Measurements from ENCODE around the gene ATP11A. TPM values are rescaled to one million over a fixed set of nuclear protein-coding genes. Genes with fewer than 3 reads are reported as not detected.
A peak's percentile ranks its signal among the peaks of the same experiment; 100 is the strongest.

The ATP11A gene
- total and polyA plus RNA-seq, 2 experiments from 2014 or later, result 28.7 to 30.8 TPM

- peaks cover 9% of the 10 kb centered on the region for H3K4me1 ChIP-seq (ENCODE audit: insufficient read depth)
- no peaks in the 10 kb centered on the region for H3K9me3 ChIP-seq (ENCODE audit: low read depth)
- H2AFZ ChIP-seq, result no peak overlapping the region
- H3K79me2 ChIP-seq, result no peaks in the 10 kb centered on the region
- H3K9me2 ChIP-seq (replicated peaks; ENCODE audit: insufficient read depth), result no peaks in the 10 kb centered on the region
- DNase-seq (ENCODE audit: low spot score), result no peak
- H3K36me3 ChIP-seq (replicated peaks; ENCODE audit: insufficient read depth, low read depth), result no peaks in the 10 kb centered on the region
- H3K4me3 ChIP-seq, result no peak overlapping the region
- H3K27ac ChIP-seq, result peak overlapping the region; percentile 70
- H4K20me1 ChIP-seq (ENCODE audit: insufficient read depth, poor library complexity, severe bottlenecking), result no peaks in the 10 kb centered on the region
- H3K27me3 ChIP-seq, result no peaks in the 10 kb centered on the region
- TF ChIP-seq CTCF (IDR thresholded peaks at IDR 0.05; ENCODE audit: poor library complexity) (no peak), EZH2 (IDR thresholded peaks at IDR 0.05; ENCODE audit: borderline replicate concordance) (no peak), EZH2phosphoT487 (IDR thresholded peaks at IDR 0.05; ENCODE audit: low read depth, severe bottlenecking, unreplicated experiment) (no peak)
- peak overlapping the region; percentile 47 for H3K4me2 ChIP-seq
- 87% methylated on average over 5 of the region's 5 CpGs for WGBS (ENCODE audit: low lambda C conversion rate, missing lambda C conversion rate)
These were observed 215.8 kb downstream of the ATP11A start for GRCh38 chr13:112905619-112905989.

GRCh38 chr13:112905990-112906641 lies 216.3 kb downstream of the ATP11A start:
- 48% methylated on average over 20 of the region's 20 CpGs for WGBS (ENCODE audit: low lambda C conversion rate, missing lambda C conversion rate)
- no peak for TF ChIP-seq CTCF (IDR thresholded peaks at IDR 0.05; ENCODE audit: poor library complexity)
- TF ChIP-seq EZH2phosphoT487 (IDR thresholded peaks at IDR 0.05; ENCODE audit: low read depth, severe bottlenecking, unreplicated experiment), result no peak
- no peak overlapping the region for H2AFZ ChIP-seq
- peak overlapping the region; percentile 47 for H3K4me2 ChIP-seq
- no peaks in the 10 kb centered on the region for H3K9me2 ChIP-seq (replicated peaks; ENCODE audit: insufficient read depth)
- peak; percentile 67 for DNase-seq (ENCODE audit: low spot score)
- H4K20me1 ChIP-seq (ENCODE audit: insufficient read depth, poor library complexity, severe bottlenecking), result no peaks in the 10 kb centered on the region
- no peaks in the 10 kb centered on the region for H3K36me3 ChIP-seq (replicated peaks; ENCODE audit: insufficient read depth, low read depth)
- H3K27ac ChIP-seq, result peak overlapping the region; percentile 70
- H3K79me2 ChIP-seq, result no peaks in the 10 kb centered on the region
- H3K4me3 ChIP-seq, result no peak overlapping the region
- H3K9me3 ChIP-seq (ENCODE audit: low read depth), result no peaks in the 10 kb centered on the region
- H3K4me1 ChIP-seq (ENCODE audit: insufficient read depth), result peaks cover 9% of the 10 kb centered on the region
- H3K27me3 ChIP-seq, result no peaks in the 10 kb centered on the region

- TF ChIP-seq CTCF (IDR thresholded peaks at IDR 0.05; ENCODE audit: poor library complexity), result no peak
- TF ChIP-seq EZH2phosphoT487 (IDR thresholded peaks at IDR 0.05; ENCODE audit: low read depth, severe bottlenecking, unreplicated experiment), result no peak
- no peak for TF ChIP-seq EZH2 (IDR thresholded peaks at IDR 0.05; ENCODE audit: borderline replicate concordance)
- 93% methylated on average over 8 of the region's 8 CpGs for WGBS (ENCODE audit: low lambda C conversion rate, missing lambda C conversion rate)
- H3K79me2 ChIP-seq, result no peaks in the 10 kb centered on the region
These were observed 217.4 kb downstream of the ATP11A start for GRCh38 chr13:112907286-112907685.

More at GRCh38 chr13:112907286-112907685, 217.4 kb downstream of the ATP11A start:
- no peak overlapping the region for H3K27ac ChIP-seq
- no peaks in the 10 kb centered on the region for H4K20me1 ChIP-seq (ENCODE audit: insufficient read depth, poor library complexity, severe bottlenecking)
- peaks cover 9% of the 10 kb centered on the region for H3K4me1 ChIP-seq (ENCODE audit: insufficient read depth)
- H3K4me3 ChIP-seq, result no peak overlapping the region
- DNase-seq (ENCODE audit: low spot score), result no peak
- no peaks in the 10 kb centered on the region for H3K36me3 ChIP-seq (replicated peaks; ENCODE audit: insufficient read depth, low read depth)
- H3K4me2 ChIP-seq, result no peak overlapping the region
- H3K27me3 ChIP-seq, result no peaks in the 10 kb centered on the region
- no peaks in the 10 kb centered on the region for H3K9me3 ChIP-seq (ENCODE audit: low read depth)
- H3K9me2 ChIP-seq (replicated peaks; ENCODE audit: insufficient read depth), result no peaks in the 10 kb centered on the region
- no peak overlapping the region for H2AFZ ChIP-seq
